Right lobe of liver (tissue), 6 donors: ENCODE data around the gene CHRND. TPM values are rescaled to one million over a fixed set of nuclear protein-coding genes. Genes with fewer than 3 reads are reported as not detected.
"Not testable (repeated sequence)": the region's sequence is repeated elsewhere in the genome, so short reads cannot be mapped to it uniquely, and the experiment has no call there.

Experiments
- ATAC-seq, 4 donors: fragments of 200-7000 bp; cut with Tn5 transposase; one replicate each; pipeline ENCODE4 v1.9.1; 2020; ENCODE audit warnings: mild to moderate bottlenecking in 4 of 4, moderate library complexity in 4 of 4
- DNase-seq, 3 donors: peaks; one replicate each; pipeline ENCODE4 v3.0.0-alpha.2; 2020
- H3K27ac ChIP-seq, 3 donors: fragments of 200-600 bp; one replicate each; pipeline ENCODE4 v1.8.0; 2022
- H3K27me3 ChIP-seq, 2 donors: fragments of 200-600 bp; one replicate each; pipeline ENCODE4 v1.8.0; 2022
- H3K36me3 ChIP-seq, 4 donors: fragments of 200-600 bp; sonication (generic) in 1 of 4; one replicate each; pipeline versions ENCODE4 v1.5.1 to v1.8.0; 2017 to 2022; ENCODE audit warnings: control low read depth in 1 of 4
- H3K4me1 ChIP-seq, 4 donors: fragments of 200-600 bp; sonication (generic) in 1 of 4; one replicate each; pipeline versions ENCODE4 v1.5.1 to v1.8.0; 2017 to 2022; ENCODE audit warnings: control low read depth in 1 of 4
- H3K4me3 ChIP-seq, 3 donors: fragments of 200-600 bp; one replicate each; pipeline ENCODE4 v1.8.0; 2022
- H3K9me3 ChIP-seq, 4 donors: fragments of 200-600 bp; sonication (generic) in 1 of 4; one replicate each; pipeline versions ENCODE4 v1.5.1 to v1.8.0; 2017 to 2022; ENCODE audit warnings: control low read depth in 1 of 4
- POLR2A ChIP-seq: fragments of 450-650 bp; IDR thresholded peaks from one replicate; pipeline ENCODE4 v1.6.1; 2017; ENCODE audit warnings: antibody characterized with exemption, mild to moderate bottlenecking
- WGBS: methylation state at CpG from one replicate; pipeline ENCODE4 v1.1.6; 2018; ENCODE audit warnings: low coverage, low lambda C conversion rate; ENCODE audit not compliant: insufficient coverage; ENCODE audit errors: missing lambda C conversion rate; 5-methylcytosine and 5-hydroxymethylcytosine counted together
- intact Hi-C, 2 donors: fragments of 100-400 bp; cut with DNase I; formaldehyde crosslinking; loops; one replicate each; pipeline versions ENCODE4 v1.11.2 to v1.14.1; 2022
- total RNA-seq, 6 experiments: library from RNA; depleted of rRNA in 2 of 6; stranded (reverse); fragments of >200 nt in 2 of 6; fragmentation: NEBNext Ultra II Directional in 3 of 6; extraction: Animal tissue kit (Norgen Biotek cat#: 25700) in 3 of 6; gene quantifications; one replicate each; pipeline versions ENCODE4 v1.1.0 to v1.2.4, GENCODE V29; 2016 to 2023
- TF ChIP-seq, protein P1 (sequence below), 4 donors: fragments of 200-600 bp in 3 of 4; fragments of 450-650 bp in 1 of 4; IDR thresholded peaks; one replicate each; pipeline versions ENCODE4 v1.5.1 to v1.8.0; 2016 to 2022; ENCODE audit warnings: antibody characterized with exemption in 4 of 4, mild to moderate bottlenecking in 2 of 4
- donor health status: DM: no; HTN: yes; CAD: no.
- donor health status: DM: no; HTN: no; CAD: no.
- donor health status: DM: no; HTN: no; CAD: no.
- donor health status: DM: no; HTN: yes; CAD: no.
- donor health status: DM: no; HTN: yes; CAD: no.

CHRND gene
- total RNA-seq, 6 experiments from 2014 or later = not detected

- TF ChIP-seq POLR2A = no peak
- TF ChIP-seq, protein P1, sequence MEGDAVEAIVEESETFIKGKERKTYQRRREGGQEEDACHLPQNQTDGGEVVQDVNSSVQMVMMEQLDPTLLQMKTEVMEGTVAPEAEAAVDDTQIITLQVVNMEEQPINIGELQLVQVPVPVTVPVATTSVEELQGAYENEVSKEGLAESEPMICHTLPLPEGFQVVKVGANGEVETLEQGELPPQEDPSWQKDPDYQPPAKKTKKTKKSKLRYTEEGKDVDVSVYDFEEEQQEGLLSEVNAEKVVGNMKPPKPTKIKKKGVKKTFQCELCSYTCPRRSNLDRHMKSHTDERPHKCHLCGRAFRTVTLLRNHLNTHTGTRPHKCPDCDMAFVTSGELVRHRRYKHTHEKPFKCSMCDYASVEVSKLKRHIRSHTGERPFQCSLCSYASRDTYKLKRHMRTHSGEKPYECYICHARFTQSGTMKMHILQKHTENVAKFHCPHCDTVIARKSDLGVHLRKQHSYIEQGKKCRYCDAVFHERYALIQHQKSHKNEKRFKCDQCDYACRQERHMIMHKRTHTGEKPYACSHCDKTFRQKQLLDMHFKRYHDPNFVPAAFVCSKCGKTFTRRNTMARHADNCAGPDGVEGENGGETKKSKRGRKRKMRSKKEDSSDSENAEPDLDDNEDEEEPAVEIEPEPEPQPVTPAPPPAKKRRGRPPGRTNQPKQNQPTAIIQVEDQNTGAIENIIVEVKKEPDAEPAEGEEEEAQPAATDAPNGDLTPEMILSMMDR (IDR thresholded peaks at IDR 0.05) = no peak
- DNase-seq (peak in 2 of 3 donors; percentile 13 to 40), ATAC-seq (no peak)
- Histone ChIP-seq H3K4me1 (peaks cover 0 to 3% (median 0%) of the 10 kb centered on the region in 4 donors), H3K4me3 (no peak overlapping the region), H3K9me3 (no peaks in the 10 kb centered on the region), H3K27ac (no peak overlapping the region), H3K27me3 (no peaks in the 10 kb centered on the region), H3K36me3 (no peaks in the 10 kb centered on the region)
- intact Hi-C loops = loop anchor here in 1 of 2 donors (10.0 kb wide), 2 partner anchors 95 to 625 kb away; no protein-coding TSS in a partner anchor
- 74% methylated on average over 9 of the region's 17 CpGs for WGBS
Measured at GRCh38 chr2:232529806-232530547, 4.0 kb downstream of the CHRND start.

DNA sequence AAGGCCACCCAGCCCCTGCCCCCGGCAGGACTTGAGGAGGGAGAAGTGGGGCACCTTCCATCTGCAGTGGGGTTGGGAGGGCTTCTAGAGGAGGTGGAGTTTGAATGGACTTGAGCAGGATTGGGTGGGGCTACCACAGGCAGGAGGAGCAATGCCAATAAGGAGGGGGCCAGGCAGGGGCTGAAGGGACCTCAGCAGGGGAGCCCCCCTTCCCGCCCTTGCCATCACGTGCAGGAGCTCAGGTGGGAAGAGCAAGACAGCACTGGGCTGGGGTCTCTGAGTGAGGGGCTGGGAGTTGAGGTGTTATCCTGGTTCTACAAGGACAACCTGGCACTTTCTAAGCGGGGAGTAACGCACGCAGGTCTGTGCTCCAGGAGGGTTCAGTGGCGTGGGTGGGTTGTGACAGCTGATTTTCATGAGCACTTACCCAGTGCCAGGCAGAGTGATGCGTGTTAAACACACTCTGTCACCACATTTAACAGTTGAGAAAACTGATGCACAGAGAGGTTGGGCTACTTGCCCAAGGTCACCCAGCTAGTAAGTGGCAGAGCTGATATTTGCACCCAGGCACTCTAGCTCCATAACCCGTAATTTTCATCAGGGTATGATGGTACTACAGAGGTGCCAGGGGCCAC, 4.8 kb downstream of the CHRND start:
- Histone ChIP-seq H3K9me3 (no peaks in the 10 kb centered on the region), H3K27me3 (no peaks in the 10 kb centered on the region), H3K36me3 (no peaks in the 10 kb centered on the region), H3K4me1 (peaks cover 0 to under 1% (median 0%) of the 10 kb centered on the region in 4 donors), H3K27ac (no peak overlapping the region), H3K4me3 (no peak overlapping the region)
- DNase-seq (peak in 2 of 3 donors; percentile 7 to 22), ATAC-seq (no peak)
- 88% methylated on average over 4 of the region's 9 CpGs for WGBS
- intact Hi-C loops = no loop called here
- TF ChIP-seq POLR2A = no peak
- TF ChIP-seq, protein P1 (IDR thresholded peaks at IDR 0.05) = no peak

- TF ChIP-seq, protein P1 (IDR thresholded peaks at IDR 0.05) = no peak
- TF ChIP-seq POLR2A = no peak
- no peak overlapping the region for H3K27ac ChIP-seq
- 69% methylated on average over 8 of the region's 9 CpGs for WGBS
- peak in 2 of 3 donors; percentile 10 to 32 for DNase-seq
- H3K36me3 ChIP-seq = no peaks in the 10 kb centered on the region
- no peaks in the 10 kb centered on the region for H3K4me1 ChIP-seq
- intact Hi-C loops = no loop called here
- H3K4me3 ChIP-seq = no peak overlapping the region
- no peak for ATAC-seq
- no peaks in the 10 kb centered on the region for H3K9me3 ChIP-seq
- H3K27me3 ChIP-seq = no peaks in the 10 kb centered on the region
Measured at GRCh38 chr2:232532419-232532818, 6.5 kb downstream of the CHRND start.

- DNase-seq = peak in 1 of 3 donors; percentile 7
- H3K27ac ChIP-seq, ATAC-seq, H3K36me3 ChIP-seq, intact Hi-C loops, H3K4me1 ChIP-seq, H3K27me3 ChIP-seq, H3K4me3 ChIP-seq, H3K9me3 ChIP-seq: not testable (repeated sequence)
- WGBS = 69% methylated on average over 2 of the region's 7 CpGs
Measured at GRCh38 chr2:232532821-232533220, 6.9 kb downstream of the CHRND start.
